H54 (cell line): ENCODE data around the gene TPM2.

ENCODE experiments used
- DNase-seq: peaks from one replicate; pipeline ENCODE4 v3.0.0; 2011; ENCODE audit warnings: low spot score, mixed read lengths; ENCODE audit not compliant: insufficient read length
- FAIRE-seq: peaks from 3 replicates; lab custom pipeline; 2011; peaks lifted over from hg19 to GRCh38; lab: Jason Lieb, UNC
- POLR2A ChIP-seq: IDR thresholded peaks from 2 replicates; pipeline ENCODE4 v1.6.1; 2011; ENCODE audit warnings: low read depth, mild to moderate bottlenecking, low read length

The TPM2 gene

GRCh38 chr9:35636135-35636876, 53.4 kb downstream of the TPM2 start:
- DNase-seq (no peak), FAIRE-seq (no peak)
- no peak for TF ChIP-seq POLR2A

GRCh38 chr9:35635730-35636129, 54.0 kb downstream of the TPM2 start:
- FAIRE-seq (no peak), DNase-seq (no peak)
- TF ChIP-seq POLR2A, result no peak
